Esophagus squamous epithelium (tissue), 5 donors: ENCODE measurements around the gene NUP205. TPM values are rescaled to one million over a fixed set of nuclear protein-coding genes. Genes with fewer than 3 reads are reported as not detected.

Source experiments
- DNase-seq: peaks from one replicate; lab custom pipeline; 2025; lab: John Stamatoyannopoulos, UW
- H3K27ac ChIP-seq, 4 donors: fragments of 200-600 bp; sonication (generic); one replicate each; pipeline ENCODE4 v1.5.1; 2016 to 2019; ENCODE audit warnings: mild to moderate bottlenecking in 1 of 4
- H3K27me3 ChIP-seq, 4 donors: fragments of 200-600 bp; sonication (generic); 1 replicate in 3 of 4; 2 replicates in 1 of 4; pipeline versions ENCODE4 v1.5.1 to v1.6.0; 2017 to 2021; ENCODE audit warnings: antibody characterized with exemption in 1 of 4
- H3K36me3 ChIP-seq, 3 donors: fragments of 200-600 bp; sonication (generic); one replicate each; pipeline ENCODE4 v1.5.1; 2016 to 2019
- H3K4me1 ChIP-seq, 3 donors: fragments of 200-600 bp; sonication (generic); one replicate each; pipeline ENCODE4 v1.5.1; 2017 to 2019
- H3K4me3 ChIP-seq, 4 donors: fragments of 200-600 bp; sonication (generic); 1 replicate in 3 of 4; 2 replicates in 1 of 4; pipeline ENCODE4 v1.5.1; 2016 to 2019; ENCODE audit warnings: mild to moderate bottlenecking in 2 of 4, moderate library complexity in 1 of 4
- H3K9me3 ChIP-seq, 3 donors: fragments of 200-600 bp; sonication (generic); one replicate each; pipeline ENCODE4 v1.5.1; 2016 to 2019
- POLR2A ChIP-seq, 4 donors: fragments of 450-650 bp; IDR thresholded peaks; one replicate each; pipeline ENCODE4 v1.6.1; 2017; ENCODE audit warnings: antibody characterized with exemption in 4 of 4, mild to moderate bottlenecking in 4 of 4, moderate library complexity in 3 of 4
- WGBS, 2 donors: methylation state at CpG; one replicate each; pipeline ENCODE4 v1.1.5; 2018; 5-methylcytosine and 5-hydroxymethylcytosine counted together
- intact Hi-C: fragments of 100-400 bp; cut with DNase I; formaldehyde crosslinking; loops from one replicate; pipeline ENCODE4 v1.15.0; 2022
- total RNA-seq, 4 donors: library from RNA; depleted of rRNA; stranded (reverse); fragments of >200 nt; gene quantifications; one replicate each; pipeline ENCODE4 v1.1.0, GENCODE V29; 2016
- TF ChIP-seq, protein P1 (sequence below), 6 experiments: fragments of 450-650 bp in 4 of 6; fragments of 200-600 bp in 2 of 6; sonication (generic) in 2 of 6; IDR thresholded peaks; one replicate each; pipeline ENCODE4 v1.5.1; 2016 to 2019; ENCODE audit warnings: antibody characterized with exemption in 6 of 6, mild to moderate bottlenecking in 4 of 6, moderate library complexity in 4 of 6
- donor health status: DM: yes; HTN: yes; CAD: no.

The NUP205 gene
- total RNA-seq, 4 donors from 2014 or later: 33.8 to 60.5 (median 48.1) TPM

DNA sequence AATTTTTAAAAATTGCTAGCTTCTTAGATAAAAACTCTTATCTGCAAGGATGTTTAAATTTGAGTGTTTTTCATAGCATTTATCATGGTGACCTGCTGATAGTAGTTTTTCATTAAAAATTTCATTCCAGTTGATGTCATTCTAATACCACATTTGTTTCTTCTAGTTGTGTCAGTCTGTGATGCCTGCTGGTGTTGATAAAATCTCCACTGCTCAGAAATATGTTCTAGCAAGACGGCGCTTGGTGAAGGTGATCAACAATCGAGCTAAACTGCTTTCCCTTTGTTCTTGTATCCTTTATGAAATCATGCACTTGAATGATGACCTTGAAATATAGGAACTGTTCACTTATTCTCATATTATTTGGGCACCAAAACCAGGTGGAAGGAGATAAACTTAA lies 87.0 kb downstream of the NUP205 start:
- Histone ChIP-seq H3K9me3 (no peaks in the 10 kb centered on the region), H3K27me3 (no peaks in the 10 kb centered on the region), H3K4me3 (no peak overlapping the region), H3K27ac (no peak overlapping the region), H3K36me3 (peaks cover 0 to 99% (median 12%) of the 10 kb centered on the region in 3 donors), H3K4me1 (no peaks in the 10 kb centered on the region)
- 74 to 78% methylated on average over 3 of the region's 3 CpGs for WGBS, 2 donors
- DNase-seq: no peak
- intact Hi-C loops: no loop called here
- TF ChIP-seq, protein P1, sequence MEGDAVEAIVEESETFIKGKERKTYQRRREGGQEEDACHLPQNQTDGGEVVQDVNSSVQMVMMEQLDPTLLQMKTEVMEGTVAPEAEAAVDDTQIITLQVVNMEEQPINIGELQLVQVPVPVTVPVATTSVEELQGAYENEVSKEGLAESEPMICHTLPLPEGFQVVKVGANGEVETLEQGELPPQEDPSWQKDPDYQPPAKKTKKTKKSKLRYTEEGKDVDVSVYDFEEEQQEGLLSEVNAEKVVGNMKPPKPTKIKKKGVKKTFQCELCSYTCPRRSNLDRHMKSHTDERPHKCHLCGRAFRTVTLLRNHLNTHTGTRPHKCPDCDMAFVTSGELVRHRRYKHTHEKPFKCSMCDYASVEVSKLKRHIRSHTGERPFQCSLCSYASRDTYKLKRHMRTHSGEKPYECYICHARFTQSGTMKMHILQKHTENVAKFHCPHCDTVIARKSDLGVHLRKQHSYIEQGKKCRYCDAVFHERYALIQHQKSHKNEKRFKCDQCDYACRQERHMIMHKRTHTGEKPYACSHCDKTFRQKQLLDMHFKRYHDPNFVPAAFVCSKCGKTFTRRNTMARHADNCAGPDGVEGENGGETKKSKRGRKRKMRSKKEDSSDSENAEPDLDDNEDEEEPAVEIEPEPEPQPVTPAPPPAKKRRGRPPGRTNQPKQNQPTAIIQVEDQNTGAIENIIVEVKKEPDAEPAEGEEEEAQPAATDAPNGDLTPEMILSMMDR (IDR thresholded peaks at IDR 0.05): no peak
- no peak for TF ChIP-seq POLR2A (IDR thresholded peaks at IDR 0.05)

DNA sequence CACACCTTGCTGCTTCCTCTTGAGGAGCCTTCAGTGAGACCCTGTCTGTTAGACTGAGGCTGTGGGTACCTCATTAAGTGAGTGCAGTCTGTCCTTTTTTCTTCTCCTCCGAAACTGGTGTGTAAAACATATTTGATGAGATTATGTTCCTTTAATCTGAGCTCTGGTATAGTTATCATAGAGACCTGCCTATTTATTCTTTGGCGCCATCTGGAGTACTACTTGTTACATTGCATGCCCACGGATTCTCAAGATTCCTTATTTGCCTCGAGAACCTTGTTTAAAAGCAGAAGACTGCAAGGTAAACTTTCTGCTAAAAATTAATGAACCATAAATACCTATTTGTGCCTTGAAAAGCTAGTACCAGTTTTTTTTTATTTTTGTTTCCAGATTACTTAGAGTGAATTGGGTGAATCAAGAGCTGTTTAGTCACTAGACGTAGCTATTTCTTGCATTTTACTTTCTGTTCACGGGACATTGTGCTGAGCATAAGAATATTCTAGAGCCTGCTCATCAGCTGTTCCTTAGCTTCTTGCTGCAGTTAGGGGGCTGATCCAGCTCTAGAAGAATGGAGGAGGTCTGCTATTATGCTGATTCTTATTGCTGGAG lies 87.7 kb downstream of the NUP205 start:
- no peaks in the 10 kb centered on the region for H3K27me3 ChIP-seq
- WGBS, 2 donors: 37 to 41% methylated on average over 6 of the region's 6 CpGs
- TF ChIP-seq, protein P1 (IDR thresholded peaks at IDR 0.05): peak; percentile 26 to 77 (median 62)
- no peak for TF ChIP-seq POLR2A (IDR thresholded peaks at IDR 0.05)
- no peaks in the 10 kb centered on the region for H3K9me3 ChIP-seq
- H3K4me3 ChIP-seq: no peak overlapping the region
- peaks cover 0 to 94% (median 12%) of the 10 kb centered on the region in 3 donors for H3K36me3 ChIP-seq
- intact Hi-C loops: no loop called here
- H3K27ac ChIP-seq: no peak overlapping the region
- H3K4me1 ChIP-seq: no peaks in the 10 kb centered on the region
- no peak for DNase-seq

DNA sequence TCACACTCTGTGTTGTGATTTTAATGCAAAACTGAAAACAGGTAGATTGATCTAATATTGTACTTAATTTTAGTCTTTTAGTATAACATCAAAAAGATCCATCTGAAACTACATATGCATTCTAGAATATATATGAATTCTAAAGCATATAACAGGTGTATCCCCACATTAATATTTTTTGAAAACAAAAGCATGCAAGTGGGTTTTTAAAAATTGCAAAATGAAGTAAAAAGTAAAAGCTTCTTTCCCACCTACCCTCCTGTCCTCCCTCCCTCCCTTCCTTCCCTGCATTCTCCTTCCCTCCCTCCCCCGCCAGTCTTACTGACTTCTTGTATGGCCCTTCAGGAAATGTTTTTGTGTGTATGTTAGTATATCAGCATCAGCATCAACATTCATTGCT lies 90.0 kb downstream of the NUP205 start:
- Histone ChIP-seq H3K4me3 (no peak overlapping the region), H3K4me1 (no peaks in the 10 kb centered on the region), H3K36me3 (peaks cover 0 to 80% (median 12%) of the 10 kb centered on the region in 3 donors), H3K9me3 (no peaks in the 10 kb centered on the region), H3K27me3 (no peaks in the 10 kb centered on the region), H3K27ac (no peak overlapping the region)
- no peak for TF ChIP-seq POLR2A (IDR thresholded peaks at IDR 0.05)
- TF ChIP-seq, protein P1 (IDR thresholded peaks at IDR 0.05): no peak
- intact Hi-C loops: no loop called here
- 71 to 89% methylated on average over 1 of the region's 1 CpG for WGBS, 2 donors
- no peak for DNase-seq

DNA sequence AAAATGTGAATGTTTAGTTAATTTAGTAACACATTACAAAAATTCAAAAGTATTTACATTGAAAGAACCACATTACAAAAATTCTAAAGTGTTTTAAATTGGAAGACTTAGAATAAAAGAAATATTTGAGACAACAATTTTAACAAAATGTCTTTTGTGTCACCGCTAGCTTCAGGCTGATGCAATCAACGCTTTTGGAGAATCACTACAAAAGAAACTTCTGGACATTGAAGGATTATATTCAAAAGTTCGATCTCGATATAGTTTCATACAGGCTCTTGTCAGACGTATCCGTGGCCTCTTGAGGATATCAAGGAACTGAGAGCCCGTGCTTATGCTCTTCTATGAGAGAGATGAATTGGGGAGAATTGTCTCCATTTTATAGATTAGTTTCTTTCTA lies 90.5 kb downstream of the NUP205 start:
- intact Hi-C loops: no loop called here
- no peak overlapping the region for H3K4me3 ChIP-seq

More for the DNA sequence above, 90.5 kb downstream of the NUP205 start:
- no peak overlapping the region for H3K27ac ChIP-seq
- no peaks in the 10 kb centered on the region for H3K4me1 ChIP-seq
- 87 to 91% methylated on average over 7 of the region's 7 CpGs for WGBS, 2 donors
- H3K27me3 ChIP-seq: no peaks in the 10 kb centered on the region
- no peaks in the 10 kb centered on the region for H3K9me3 ChIP-seq
- H3K36me3 ChIP-seq: peaks cover 0 to 75% (median 12%) of the 10 kb centered on the region in 3 donors
- TF ChIP-seq, protein P1 (IDR thresholded peaks at IDR 0.05): no peak
- TF ChIP-seq POLR2A (IDR thresholded peaks at IDR 0.05): no peak
- no peak for DNase-seq
